HEK293 (cell line): ENCODE data around the gene GAK.

Source experiments
- CTCF ChIA-PET: fragments of 350-600 bp; formaldehyde crosslinking; extraction: SDS; loops from one replicate; lab custom pipeline; 2021; ENCODE audit warnings: antibody characterized with exemption; lab: Yijun Ruan, JAX
- POLR2A ChIA-PET: fragments of 300-600 bp; formaldehyde crosslinking; extraction: SDS; loops from one replicate; lab custom pipeline; 2020; ENCODE audit warnings: antibody characterized with exemption, inconsistent platforms; lab: Yijun Ruan, JAX
- H3K27ac ChIP-seq: fragments of 200-500 bp; sonication (Bioruptor generic); 2 replicates; pipeline ENCODE4 v1.5.1; 2014; ENCODE audit warnings: low read depth, low read length, control low read depth, inconsistent platforms; ENCODE audit errors: extremely low read depth
- H3K36me3 ChIP-seq, 2 experiments: fragments of 200-500 bp in 1 of 2; sonication (Bioruptor generic) in 1 of 2; 1 replicate in 1 of 2; 2 replicates in 1 of 2; pipeline ENCODE4 v1.5.1; 2014 to 2017; ENCODE audit warnings: inconsistent platforms in 2 of 2, low read length in 2 of 2; ENCODE audit not compliant: control insufficient read depth in 2 of 2, insufficient read depth in 1 of 2
- H3K4me1 ChIP-seq: fragments of 200-500 bp; sonication (Bioruptor generic); 2 replicates; pipeline ENCODE4 v1.5.1; 2014; ENCODE audit warnings: mild to moderate bottlenecking, low read length, inconsistent platforms; ENCODE audit not compliant: control insufficient read depth, insufficient read depth
- H3K4me3 ChIP-seq: 2 replicates; pipeline ENCODE4 v1.5.1; 2011; ENCODE audit warnings: low read depth, mild to moderate bottlenecking, control low read depth, low read length, moderate library complexity
- H3K9me3 ChIP-seq: fragments of 200-500 bp; sonication (Bioruptor generic); 2 replicates; pipeline ENCODE4 v1.5.1; 2014; ENCODE audit warnings: low read depth, low read length, inconsistent platforms; ENCODE audit not compliant: control insufficient read depth, insufficient read depth
- CTCF ChIP-seq: fragments of 450-650 bp; formaldehyde crosslinking; IDR thresholded peaks from 2 replicates; pipeline ENCODE4 v1.5.1; 2016; ENCODE audit warnings: missing biosample characterization, missing genetic modification characterization
- GLI2 ChIP-seq: fragments of 450-650 bp; formaldehyde crosslinking; IDR thresholded peaks from 2 replicates; pipeline ENCODE4; 2017; ENCODE audit warnings: missing biosample characterization, missing genetic modification characterization, low read depth, borderline replicate concordance
- HIC1 ChIP-seq: fragments of 450-650 bp; formaldehyde crosslinking; IDR thresholded peaks from 2 replicates; pipeline ENCODE4 v1.5.1; 2016; ENCODE audit warnings: missing biosample characterization, missing genetic modification characterization
- KLF1 ChIP-seq: fragments of 450-650 bp; formaldehyde crosslinking; IDR thresholded peaks from 2 replicates; pipeline ENCODE4 v1.5.1; 2016; ENCODE audit warnings: missing biosample characterization, missing genetic modification characterization
- KLF10 ChIP-seq: fragments of 450-650 bp; IDR thresholded peaks from 2 replicates; pipeline ENCODE4 v1.5.1; 2018; ENCODE audit warnings: missing biosample characterization, mild to moderate bottlenecking, missing genetic modification characterization
- PATZ1 ChIP-seq: fragments of 450-650 bp; formaldehyde crosslinking; IDR thresholded peaks from 2 replicates; pipeline ENCODE4 v1.5.1; 2016; ENCODE audit warnings: missing biosample characterization, missing genetic modification characterization
- PRDM1 ChIP-seq: fragments of 450-650 bp; formaldehyde crosslinking; IDR thresholded peaks from 2 replicates; pipeline ENCODE4; 2016; ENCODE audit warnings: missing biosample characterization, missing genetic modification characterization
- ZBTB20 ChIP-seq: fragments of 450-650 bp; formaldehyde crosslinking; IDR thresholded peaks from 2 replicates; pipeline ENCODE4 v1.5.1; 2016; ENCODE audit warnings: missing biosample characterization, missing genetic modification characterization
- ZNF157 ChIP-seq: fragments of 450-650 bp; formaldehyde crosslinking; IDR thresholded peaks from 2 replicates; pipeline ENCODE4 v1.5.1; 2016; ENCODE audit warnings: missing biosample characterization, missing genetic modification characterization
- ZNF239 ChIP-seq: fragments of 450-650 bp; formaldehyde crosslinking; IDR thresholded peaks from 2 replicates; pipeline ENCODE4 v1.5.1; 2016; ENCODE audit warnings: missing biosample characterization, missing genetic modification characterization
- ZNF394 ChIP-seq: fragments of 450-650 bp; formaldehyde crosslinking; IDR thresholded peaks from 2 replicates; pipeline ENCODE4 v1.5.1; 2016; ENCODE audit warnings: missing biosample characterization, missing genetic modification characterization, mild to moderate bottlenecking, moderate library complexity, borderline replicate concordance
- ZNF449 ChIP-seq: fragments of 450-650 bp; formaldehyde crosslinking; IDR thresholded peaks from 2 replicates; pipeline ENCODE4 v1.5.1; 2017; ENCODE audit warnings: missing biosample characterization, mild to moderate bottlenecking, missing genetic modification characterization, moderate library complexity
- ZNF558 ChIP-seq: fragments of 450-650 bp; formaldehyde crosslinking; IDR thresholded peaks from 2 replicates; pipeline ENCODE4 v1.5.1; 2016; ENCODE audit warnings: missing biosample characterization, missing genetic modification characterization
- ZNF596 ChIP-seq: fragments of 450-650 bp; IDR thresholded peaks from 2 replicates; pipeline ENCODE4 v1.5.0; 2018; ENCODE audit warnings: missing biosample characterization, mild to moderate bottlenecking, missing genetic modification characterization, moderate library complexity

Gene GAK

GRCh38 chr4:829761-830600 lies 102.1 kb downstream of the GAK start:
- no peaks in the 10 kb centered on the region for H3K36me3 ChIP-seq
- no peaks in the 10 kb centered on the region for H3K9me3 ChIP-seq
- H3K4me3 ChIP-seq: no peak overlapping the region
- CTCF ChIA-PET: interaction anchor here (0.6 kb wide), 1 partner anchor 907 kb away, joined by 3 read pairs; no protein-coding TSS in a partner anchor
- H3K4me1 ChIP-seq: no peaks in the 10 kb centered on the region
- POLR2A ChIA-PET: interaction anchor here (0.8 to 2.0 kb wide), 2 partner anchors 18 to 56 kb away, joined by 4 to 5 read pairs; no protein-coding TSS in a partner anchor
- no peak for TF ChIP-seq GLI2 (tag by site-specific recombination)
- peak; percentile 81 for TF ChIP-seq KLF1 (tag by site-specific recombination)
- TF ChIP-seq, all 188 proteins: peak for 1
- no peak overlapping the region for H3K27ac ChIP-seq

- POLR2A ChIA-PET: no interaction called here
- TF ChIP-seq ZNF558: no peak
- no peaks in the 10 kb centered on the region for H3K9me3 ChIP-seq
- no peaks in the 10 kb centered on the region for H3K4me1 ChIP-seq
- no peak overlapping the region for H3K27ac ChIP-seq
- CTCF ChIA-PET: no interaction called here
- H3K36me3 ChIP-seq: no peaks in the 10 kb centered on the region
- H3K4me3 ChIP-seq: no peak overlapping the region
Measured at GRCh38 chr4:829291-829690, 102.8 kb downstream of the GAK start.

- TF ChIP-seq KLF10 (tag by site-specific recombination) (no peak), ZNF239 (tag by site-specific recombination) (no peak), ZBTB20 (tag by site-specific recombination) (no peak), HIC1 (peak; percentile 47; the same call in 1 of the 2 replicates), ZNF394 (tag by site-specific recombination) (no peak), PATZ1 (tag by site-specific recombination) (no peak), ZNF157 (tag by site-specific recombination) (no peak), ZNF449 (tag by site-specific recombination) (no peak), CTCF (tag by site-specific recombination) (peak; percentile 33), PRDM1 (no peak), ZNF596 (tag by site-specific recombination) (no peak)
- no peak overlapping the region for H3K27ac ChIP-seq
- POLR2A ChIA-PET: no interaction called here
- no peaks in the 10 kb centered on the region for H3K4me1 ChIP-seq
- no peak overlapping the region for H3K4me3 ChIP-seq
- CTCF ChIA-PET: no interaction called here
- H3K36me3 ChIP-seq: no peaks in the 10 kb centered on the region
- no peaks in the 10 kb centered on the region for H3K9me3 ChIP-seq
Measured at GRCh38 chr4:828641-829271, 103.4 kb downstream of the GAK start.
